Tibial artery (tissue), 4 donors: ENCODE data around the gene FOXR1.
A peak's percentile ranks its signal among the peaks of the same experiment; 100 is the strongest.
"Not testable (repeated sequence)": the region's sequence is repeated elsewhere in the genome, so short reads cannot be mapped to it uniquely, and the experiment has no call there.

ENCODE experiments used
- DNase-seq, 2 donors: peaks; one replicate each; pipeline ENCODE4 v3.0.0-alpha.2; 2019
- H3K27ac ChIP-seq, 2 donors: fragments of 200-600 bp; sonication (generic) in 1 of 2; 1 replicate in 1 of 2; 2 replicates in 1 of 2; pipeline ENCODE4 v1.5.1; 2018 to 2019; ENCODE audit warnings: mild to moderate bottlenecking in 1 of 2
- H3K27me3 ChIP-seq, 2 donors: fragments of 200-600 bp; sonication (generic) in 1 of 2; one replicate each; pipeline versions ENCODE4 v1.5.1 to v1.6.0; 2016 to 2019
- H3K36me3 ChIP-seq, 3 donors: fragments of 200-600 bp; sonication (generic) in 2 of 3; one replicate each; pipeline ENCODE4 v1.5.1; 2016 to 2019; ENCODE audit warnings: mild to moderate bottlenecking in 2 of 3
- H3K4me1 ChIP-seq, 4 donors: fragments of 200-600 bp; sonication (generic) in 2 of 4; 1 replicate in 3 of 4; 2 replicates in 1 of 4; pipeline ENCODE4 v1.5.1; 2016 to 2019
- H3K4me3 ChIP-seq, 2 donors: fragments of 200-600 bp; sonication (generic) in 1 of 2; 1 replicate in 1 of 2; 2 replicates in 1 of 2; pipeline ENCODE4 v1.5.1; 2018 to 2019; ENCODE audit warnings: mild to moderate bottlenecking in 2 of 2
- H3K9me3 ChIP-seq, 3 donors: fragments of 200-600 bp; sonication (generic) in 1 of 3; one replicate each; pipeline ENCODE4 v1.5.1; 2016 to 2019
- CTCF ChIP-seq, 2 experiments: fragments of 200-600 bp in 1 of 2; fragments of 450-650 bp in 1 of 2; IDR thresholded peaks; one replicate each; pipeline ENCODE4 v1.5.1; 2017 to 2019; ENCODE audit warnings: antibody characterized with exemption in 2 of 2, mild to moderate bottlenecking in 1 of 2, moderate library complexity in 1 of 2
- intact Hi-C: fragments of 100-400 bp; cut with DNase I; formaldehyde crosslinking; loops from one replicate; pipeline ENCODE4 v1.15.0; 2023; ENCODE audit warnings: low total_unique reads

Gene FOXR1

GRCh38 chr11:118953265-118953664 is 18.3 kb upstream of the FOXR1 start:
- no peak for TF ChIP-seq CTCF (IDR thresholded peaks at IDR 0.05)
- Histone ChIP-seq H3K36me3 (no peaks in the 10 kb centered on the region), H3K4me3 (no peak overlapping the region), H3K27ac (no peak overlapping the region), H3K27me3 (peaks cover 0 to 17% of the 10 kb centered on the region in 2 donors), H3K9me3 (no peaks in the 10 kb centered on the region), H3K4me1 (no peaks in the 10 kb centered on the region)
- intact Hi-C loops = no loop called here
- DNase-seq = no peak

GRCh38 chr11:118953976-118954375 is 17.6 kb upstream of the FOXR1 start:
- H3K9me3 ChIP-seq, intact Hi-C loops, H3K27ac ChIP-seq, H3K4me3 ChIP-seq, H3K36me3 ChIP-seq, H3K4me1 ChIP-seq, DNase-seq: not testable (repeated sequence)
- peaks cover 0 to 17% of the 10 kb centered on the region in 2 donors for H3K27me3 ChIP-seq

GRCh38 chr11:118956094-118956846 is 15.3 kb upstream of the FOXR1 start, which contains the start of gene UPK2:
Gene UPK2 (plus strand): TSS chr11:118956298. CDS start chr11:118956351, 53 bp downstream.
- H3K4me3 ChIP-seq = no peak within 1 kb of the TSS
- intact Hi-C loops = loop anchor here (1.0 to 2.0 kb wide), 2 partner anchors 50 to 267 kb away; no protein-coding TSS in a partner anchor
- peak; percentile 91 to 99 for TF ChIP-seq CTCF (IDR thresholded peaks at IDR 0.05)
- H3K27me3 ChIP-seq = peaks cover 0 to 18% of the 10 kb centered on the region in 2 donors
- H3K27ac ChIP-seq = no peak within 1 kb of the TSS
- no peaks in the 10 kb centered on the region for H3K36me3 ChIP-seq
- peak; percentile 84 to 91 for DNase-seq
- no peaks in the 10 kb centered on the region for H3K4me1 ChIP-seq
- no peaks in the 10 kb centered on the region for H3K9me3 ChIP-seq

GRCh38 chr11:118956847-118957469 is 14.6 kb upstream of the FOXR1 start:
- no peaks in the 10 kb centered on the region for H3K4me1 ChIP-seq
- H3K36me3 ChIP-seq = no peaks in the 10 kb centered on the region
- peaks cover 0 to 25% of the 10 kb centered on the region in 2 donors for H3K27me3 ChIP-seq
- H3K27ac ChIP-seq = no peak overlapping the region
- H3K9me3 ChIP-seq = no peaks in the 10 kb centered on the region
- TF ChIP-seq CTCF (IDR thresholded peaks at IDR 0.05) = no peak
- DNase-seq = no peak
- H3K4me3 ChIP-seq = no peak overlapping the region
- intact Hi-C loops = loop anchor here (1.0 to 2.0 kb wide), 2 partner anchors 51 to 268 kb away; no protein-coding TSS in a partner anchor

- DNase-seq = no peak
- intact Hi-C loops = loop anchor here (2.0 kb wide), 1 partner anchor 269 kb away; no protein-coding TSS in a partner anchor
- H3K27ac ChIP-seq = no peak overlapping the region
- no peaks in the 10 kb centered on the region for H3K36me3 ChIP-seq
- H3K27me3 ChIP-seq = peaks cover 0 to 25% of the 10 kb centered on the region in 2 donors
- no peak for TF ChIP-seq CTCF (IDR thresholded peaks at IDR 0.05)
- H3K4me1 ChIP-seq = no peaks in the 10 kb centered on the region
- H3K4me3 ChIP-seq = no peak overlapping the region
- H3K9me3 ChIP-seq = no peaks in the 10 kb centered on the region
These were observed 14.0 kb upstream of the FOXR1 start for GRCh38 chr11:118957549-118957948.

GRCh38 chr11:118957968-118958367 is 13.6 kb upstream of the FOXR1 start:
- TF ChIP-seq CTCF (IDR thresholded peaks at IDR 0.05) = no peak
- intact Hi-C loops = loop anchor here (2.0 kb wide), 1 partner anchor 269 kb away; no protein-coding TSS in a partner anchor
- Histone ChIP-seq H3K36me3 (no peaks in the 10 kb centered on the region), H3K4me3 (no peak overlapping the region), H3K9me3 (no peaks in the 10 kb centered on the region), H3K27ac (no peak overlapping the region), H3K27me3 (peaks cover 0 to 25% of the 10 kb centered on the region in 2 donors), H3K4me1 (no peaks in the 10 kb centered on the region)
- DNase-seq = no peak
